Prostate gland (tissue), 2 donors: ENCODE measurements around the gene ELF2. TPM values are rescaled to one million over a fixed set of nuclear protein-coding genes. Genes with fewer than 3 reads are reported as not detected.
A peak's percentile ranks its signal among the peaks of the same experiment; 100 is the strongest.

Source experiments
- DNase-seq: peaks from one replicate; pipeline ENCODE4 v3.0.0-alpha.2; 2019; ENCODE audit warnings: low spot score
- H3K27ac ChIP-seq, 2 donors: fragments of 200-600 bp; sonication (generic); 2 replicates each; pipeline ENCODE4 v1.5.1; 2017 to 2019
- H3K27me3 ChIP-seq: fragments of 200-600 bp; sonication (generic); replicated peaks from 2 replicates; pipeline ENCODE4 v1.5.1; 2019; ENCODE audit not compliant: insufficient read depth
- H3K36me3 ChIP-seq, 2 donors: fragments of 200-600 bp; sonication (generic); 1 replicate in 1 of 2; 2 replicates in 1 of 2; pipeline versions ENCODE4 v1.5.1 to v1.8.1; 2017 to 2019
- H3K4me1 ChIP-seq: fragments of 200-600 bp; sonication (generic); replicated peaks from 2 replicates; pipeline ENCODE4 v1.5.1; 2019
- H3K4me3 ChIP-seq, 2 donors: fragments of 200-600 bp; sonication (generic); 2 replicates each; pipeline ENCODE4 v1.5.1; 2017 to 2019
- H3K9me3 ChIP-seq: fragments of 200-600 bp; sonication (generic); 2 replicates; pipeline ENCODE4 v1.5.1; 2017
- CTCF ChIP-seq, 4 experiments: fragments of 200-600 bp in 2 of 4; fragments of 450-650 bp in 2 of 4; sonication (generic) in 2 of 4; IDR thresholded peaks; 1 replicate in 3 of 4; 2 replicates in 1 of 4; pipeline ENCODE4 v1.5.1; 2016 to 2019; ENCODE audit warnings: antibody characterized with exemption in 4 of 4, mild to moderate bottlenecking in 2 of 4, moderate library complexity in 2 of 4
- POLR2A ChIP-seq: fragments of 450-650 bp; IDR thresholded peaks from one replicate; pipeline ENCODE4 v1.6.1; 2016; ENCODE audit warnings: antibody characterized with exemption, mild to moderate bottlenecking
- POLR2AphosphoS5 ChIP-seq: sonication (generic); formaldehyde crosslinking; IDR thresholded peaks from one replicate; pipeline ENCODE4 v1.6.1; 2017; ENCODE audit warnings: antibody characterized with exemption
- WGBS: methylation state at CpG from one replicate; pipeline ENCODE4 v1.1.5; 2018; 5-methylcytosine and 5-hydroxymethylcytosine counted together
- intact Hi-C: fragments of 100-400 bp; cut with DNase I; formaldehyde crosslinking; loops from one replicate; pipeline ENCODE4 v1.14.2; 2022
- total RNA-seq, 2 donors: library from RNA; depleted of rRNA; stranded (reverse); fragments of >200 nt; gene quantifications; one replicate each; pipeline ENCODE4 v1.1.0, GENCODE V29; 2016

ELF2 gene
- total RNA-seq, 2 donors from 2014 or later, result 53.2 to 61.7 TPM

GRCh38 chr4:139209470-139210063 is 32.5 kb upstream of the ELF2 start:
- DNase-seq, result no peak
- intact Hi-C loops, result no loop called here
- H3K9me3 ChIP-seq, result no peaks in the 10 kb centered on the region
- no peaks in the 10 kb centered on the region for H3K27me3 ChIP-seq
- H3K4me3 ChIP-seq, result no peak overlapping the region
- no peaks in the 10 kb centered on the region for H3K36me3 ChIP-seq
- 90% methylated on average over 3 of the region's 3 CpGs for WGBS
- no peak for TF ChIP-seq POLR2A
- no peak for TF ChIP-seq CTCF (IDR thresholded peaks at IDR 0.05)
- TF ChIP-seq POLR2AphosphoS5, result no peak
- no peak overlapping the region for H3K27ac ChIP-seq
- H3K4me1 ChIP-seq, result no peaks in the 10 kb centered on the region

- TF ChIP-seq CTCF (IDR thresholded peaks at IDR 0.05) (no peak), POLR2AphosphoS5 (peak; percentile 12)
- Histone ChIP-seq H3K4me3 (no peak overlapping the region), H3K9me3 (no peaks in the 10 kb centered on the region), H3K27me3 (no peaks in the 10 kb centered on the region), H3K4me1 (no peaks in the 10 kb centered on the region), H3K36me3 (no peaks in the 10 kb centered on the region), H3K27ac (no peak overlapping the region)
- DNase-seq, result no peak
- 67% methylated on average over 3 of the region's 3 CpGs for WGBS
- intact Hi-C loops, result no loop called here
Observed at GRCh38 chr4:139208404-139208945, 31.5 kb upstream of the ELF2 start.

- Histone ChIP-seq H3K4me3 (no peak overlapping the region), H3K4me1 (no peaks in the 10 kb centered on the region), H3K9me3 (no peaks in the 10 kb centered on the region), H3K27me3 (no peaks in the 10 kb centered on the region), H3K27ac (no peak overlapping the region), H3K36me3 (no peaks in the 10 kb centered on the region)
- 92% methylated on average over 6 of the region's 6 CpGs for WGBS
- intact Hi-C loops, result no loop called here
- TF ChIP-seq POLR2AphosphoS5 (no peak), POLR2A (no peak), CTCF (IDR thresholded peaks at IDR 0.05) (no peak)
- no peak for DNase-seq
Observed at GRCh38 chr4:139207873-139208403, 30.9 kb upstream of the ELF2 start.

- no peaks in the 10 kb centered on the region for H3K4me1 ChIP-seq
- TF ChIP-seq CTCF (IDR thresholded peaks at IDR 0.05), result no peak
- H3K4me3 ChIP-seq, result no peak overlapping the region
- no peaks in the 10 kb centered on the region for H3K9me3 ChIP-seq
- intact Hi-C loops, result no loop called here
- no peak for DNase-seq
- WGBS, result 51% methylated on average over 3 of the region's 3 CpGs
- H3K36me3 ChIP-seq, result no peaks in the 10 kb centered on the region
- H3K27ac ChIP-seq, result no peak overlapping the region
- no peaks in the 10 kb centered on the region for H3K27me3 ChIP-seq
Observed at GRCh38 chr4:139207247-139207646, 30.2 kb upstream of the ELF2 start.

GRCh38 chr4:139202991-139203390 is 26.0 kb upstream of the ELF2 start:
- Histone ChIP-seq H3K27ac (no peak overlapping the region), H3K27me3 (no peaks in the 10 kb centered on the region), H3K4me1 (no peaks in the 10 kb centered on the region), H3K9me3 (no peaks in the 10 kb centered on the region), H3K36me3 (no peaks in the 10 kb centered on the region), H3K4me3 (no peak overlapping the region)
- TF ChIP-seq POLR2A (no peak), POLR2AphosphoS5 (no peak), CTCF (IDR thresholded peaks at IDR 0.05) (no peak)
- no peak for DNase-seq
- WGBS, result 100% methylated on average over 2 of the region's 2 CpGs
- intact Hi-C loops, result no loop called here
